DMS53 treated with DMSO at 0.1 percent for 48 hours (cell line): ENCODE results near the gene BRSK1.
"Not testable (repeated sequence)": the region's sequence is repeated elsewhere in the genome, so short reads cannot be mapped to it uniquely, and the experiment has no call there.

Experiments used
- DNase-seq: peaks from one replicate; lab custom pipeline; 2025; ENCODE audit not compliant: unreplicated experiment; lab: John Stamatoyannopoulos, UW

Gene BRSK1

DNA sequence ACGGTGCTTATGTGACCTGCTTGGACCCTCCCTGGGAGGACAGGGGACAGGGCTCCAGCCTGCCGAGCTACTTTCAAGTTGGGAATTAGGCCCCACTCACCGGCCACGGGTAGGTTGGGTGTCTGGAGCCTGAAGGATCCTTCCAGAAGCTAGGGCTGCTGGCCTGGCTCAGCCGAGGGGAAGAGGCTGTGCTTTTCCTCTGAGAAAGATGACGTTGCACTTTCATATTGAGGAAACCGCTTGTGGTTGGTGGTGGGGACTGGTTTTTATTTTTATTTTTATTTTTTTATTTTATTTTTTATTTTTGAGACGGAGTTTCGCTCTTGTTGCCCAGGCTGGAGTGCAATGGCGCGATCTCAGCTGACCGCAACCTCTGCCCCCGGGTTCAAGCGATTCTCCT, 41.4 kb downstream of the BRSK1 start, which contains the start of gene TMEM150B:
TSS of gene TMEM150B (minus strand) at position 170 of the 400 bp plus-strand sequence. CDS start 4,305 bp downstream, outside the sequence.
- DNase-seq, result no peak

DNA sequence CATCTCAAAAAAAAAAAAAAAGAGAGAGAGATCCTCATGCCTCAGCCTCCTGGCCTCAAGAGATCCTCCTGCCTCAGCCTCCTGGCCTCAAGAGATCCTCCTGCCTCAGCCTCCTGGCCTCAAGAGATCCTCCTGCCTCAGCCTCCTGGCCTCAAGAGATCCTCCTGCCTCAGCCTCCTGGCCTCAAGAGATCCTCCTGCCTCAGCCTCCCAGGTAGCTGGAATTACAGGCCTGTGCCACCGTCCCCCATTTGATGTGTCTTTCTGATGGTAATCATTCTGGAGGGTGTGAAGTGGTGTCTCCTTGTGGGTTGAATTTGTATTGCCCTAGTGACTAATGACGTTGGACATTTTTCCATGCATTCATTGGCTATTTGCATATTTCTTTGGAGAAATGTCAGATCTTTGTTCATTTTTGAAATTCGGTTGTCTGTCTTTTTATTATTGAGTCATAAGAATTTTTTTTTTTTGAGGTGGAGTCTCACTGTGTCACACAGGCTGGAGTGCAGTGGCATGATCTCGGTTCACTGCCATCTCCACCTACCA, 45.0 kb downstream of the BRSK1 start:
- DNase-seq, result not testable (repeated sequence)

DNA sequence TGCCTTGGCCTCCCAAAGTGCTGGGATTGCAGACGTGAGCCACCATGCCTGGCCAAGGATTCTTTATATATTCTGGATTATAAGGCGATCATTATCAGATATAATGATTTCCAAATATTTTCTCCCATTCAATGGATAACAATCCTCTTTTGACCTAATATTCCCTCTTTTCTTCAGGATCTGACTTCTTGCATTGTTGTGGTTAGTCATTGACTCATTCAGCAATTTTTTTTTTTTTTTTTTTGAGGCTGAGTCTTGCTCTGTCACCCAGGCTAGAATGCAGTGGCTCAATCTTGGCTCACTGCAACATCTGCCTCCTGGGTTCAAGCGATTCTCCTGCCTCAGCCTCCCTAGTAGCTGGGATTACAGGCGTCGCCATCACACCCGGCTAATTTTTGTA, 46.0 kb downstream of the BRSK1 start:
- DNase-seq, result not testable (repeated sequence)

DNA sequence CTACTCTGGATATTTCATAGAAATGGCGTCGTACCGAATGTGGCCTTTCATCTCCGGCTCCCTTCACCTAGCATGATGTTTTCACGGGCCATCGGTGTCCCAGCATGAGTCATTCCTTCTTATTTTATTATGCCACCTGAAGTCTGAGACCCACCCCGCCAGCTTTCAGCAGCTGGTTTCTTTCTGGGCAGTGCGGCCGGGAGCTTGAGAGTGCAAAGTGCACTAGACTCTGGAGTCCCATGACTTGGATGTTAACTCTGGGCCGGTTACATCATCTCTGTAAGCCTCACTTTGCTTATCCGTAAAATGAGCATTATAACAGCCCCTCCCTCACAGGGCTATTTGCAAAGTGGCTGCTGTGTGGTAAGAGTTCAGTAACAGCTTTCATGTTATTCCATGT, 50.1 kb downstream of the BRSK1 start:
- DNase-seq, result peak; percentile 79

DNA sequence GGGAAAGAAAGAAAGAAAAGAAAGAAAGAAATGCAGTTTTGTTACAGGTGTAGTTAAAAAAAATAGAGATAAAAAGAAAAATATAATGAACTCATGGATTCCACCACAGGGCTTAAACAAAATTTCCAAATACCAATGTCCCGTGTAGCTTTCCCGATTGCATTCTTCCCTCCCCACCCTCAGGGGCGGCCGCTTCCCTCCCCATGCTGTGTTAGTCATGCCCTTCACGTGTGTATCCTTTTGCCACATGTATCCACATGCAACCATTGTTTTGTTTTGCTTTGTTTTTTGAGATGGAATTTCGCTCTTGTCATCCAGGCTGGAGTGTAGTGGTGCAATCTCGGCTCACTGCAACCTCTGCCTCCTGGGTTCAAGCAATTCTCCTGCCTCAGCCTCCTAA, 52.3 kb downstream of the BRSK1 start:
- no peak for DNase-seq

DNA sequence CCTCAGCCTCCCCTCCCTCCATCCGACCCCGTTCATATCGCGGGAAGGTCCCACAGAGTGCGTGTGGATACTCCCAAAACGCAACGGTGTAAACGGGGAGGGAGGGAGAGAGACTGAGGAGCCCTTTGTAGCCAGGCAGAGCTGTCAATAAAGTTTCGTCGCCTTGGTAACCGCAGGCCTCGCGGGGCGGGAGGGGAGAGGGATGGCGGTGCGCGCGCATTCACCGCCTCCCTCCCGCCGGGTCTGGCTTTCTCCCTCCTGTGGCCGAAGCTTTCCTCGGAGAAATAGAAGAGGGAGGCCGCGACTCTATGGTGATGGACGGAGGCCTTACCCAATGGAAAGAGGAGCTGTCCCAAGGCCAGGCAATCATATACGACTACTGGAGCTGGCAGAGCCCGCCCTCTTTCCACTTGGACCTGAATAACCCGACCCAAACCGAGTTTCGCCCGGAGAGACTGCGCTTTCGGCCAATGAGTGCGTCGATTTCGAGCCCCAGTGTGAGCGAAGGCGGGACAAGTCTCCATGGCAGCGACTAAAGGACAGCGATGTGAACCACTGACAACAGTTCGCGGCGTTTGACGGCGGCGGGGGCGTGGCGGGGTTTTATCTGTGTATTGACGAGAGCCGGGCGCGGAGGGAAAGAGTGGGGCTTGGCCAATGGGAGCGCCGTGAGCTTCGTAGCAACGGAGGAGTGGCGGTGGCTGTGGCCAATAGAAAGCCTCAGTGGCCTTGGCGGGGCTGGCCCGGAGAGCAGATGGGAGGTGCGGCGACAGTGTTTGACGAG, 55.5 kb downstream of the BRSK1 start, which contains the start of gene KMT5C:
TSS of gene KMT5C (plus strand) at position 772 of the 784 bp plus-strand sequence. CDS start 2,061 bp downstream, outside the sequence.
- DNase-seq, result peak; percentile 100

DNA sequence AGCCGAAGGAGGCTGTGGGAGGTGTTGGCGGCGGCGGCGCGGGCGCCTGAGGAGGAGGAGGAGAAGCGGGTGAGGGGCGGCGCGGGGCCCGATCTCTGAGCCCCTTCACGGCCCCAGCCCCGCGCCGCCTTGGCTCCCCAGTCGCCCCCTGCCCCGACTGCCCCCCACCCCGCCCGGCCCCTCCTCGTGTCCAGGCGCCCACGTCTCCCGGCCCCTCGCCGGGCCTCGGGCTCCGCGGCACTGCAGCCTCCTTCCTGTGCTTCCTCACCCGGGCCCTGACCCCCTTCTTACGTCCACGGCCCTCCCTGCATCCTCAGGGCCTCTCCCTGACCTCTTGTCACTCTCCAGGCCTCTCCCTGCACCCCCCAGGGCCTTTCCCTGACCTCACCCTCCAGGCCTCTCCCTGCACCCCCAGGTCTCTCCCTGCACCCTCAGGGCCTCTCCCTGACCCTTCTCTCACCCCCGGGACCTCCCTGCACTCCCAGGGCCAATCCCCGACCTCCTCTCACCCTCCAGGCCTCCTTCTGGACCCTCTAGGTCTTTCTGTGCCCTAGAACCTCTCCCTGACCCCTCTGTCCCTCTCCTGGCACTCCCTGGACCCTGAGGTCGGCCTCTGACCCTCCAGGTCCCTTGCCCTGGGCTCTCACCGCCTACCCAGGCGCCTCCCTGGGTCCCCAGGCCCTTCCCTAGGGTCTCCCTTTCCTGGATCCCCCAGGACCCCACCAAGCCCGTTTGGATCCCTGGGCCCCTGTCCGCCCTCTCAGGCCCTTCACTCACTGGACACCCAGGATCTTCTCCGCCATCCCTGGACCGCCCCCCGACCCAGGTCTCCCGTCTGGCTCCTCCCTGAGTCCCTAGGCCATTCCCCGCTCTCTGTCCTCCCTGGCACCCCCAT, 56.3 kb downstream of the BRSK1 start:
- no peak for DNase-seq

DNA sequence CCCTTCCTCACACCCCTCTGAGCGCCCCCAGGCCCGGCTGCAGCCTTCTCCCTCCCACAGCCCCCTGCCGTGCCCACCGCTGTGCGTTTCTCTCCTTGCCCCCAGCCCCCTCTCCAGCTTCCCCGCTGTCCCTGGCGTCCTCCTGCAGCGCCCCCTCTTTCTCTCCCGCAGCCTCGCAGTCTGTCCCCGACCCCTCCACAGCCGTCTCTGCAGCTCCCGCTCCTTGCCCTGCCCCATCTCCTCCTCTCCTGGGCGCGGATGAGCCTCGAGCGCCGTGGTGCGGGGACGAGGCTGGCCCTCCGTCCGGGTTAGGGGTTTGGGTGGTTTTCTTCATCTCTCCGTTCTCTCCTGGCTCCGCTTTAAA, 57.0 kb downstream of the BRSK1 start:
- peak; percentile 31 for DNase-seq

DNA sequence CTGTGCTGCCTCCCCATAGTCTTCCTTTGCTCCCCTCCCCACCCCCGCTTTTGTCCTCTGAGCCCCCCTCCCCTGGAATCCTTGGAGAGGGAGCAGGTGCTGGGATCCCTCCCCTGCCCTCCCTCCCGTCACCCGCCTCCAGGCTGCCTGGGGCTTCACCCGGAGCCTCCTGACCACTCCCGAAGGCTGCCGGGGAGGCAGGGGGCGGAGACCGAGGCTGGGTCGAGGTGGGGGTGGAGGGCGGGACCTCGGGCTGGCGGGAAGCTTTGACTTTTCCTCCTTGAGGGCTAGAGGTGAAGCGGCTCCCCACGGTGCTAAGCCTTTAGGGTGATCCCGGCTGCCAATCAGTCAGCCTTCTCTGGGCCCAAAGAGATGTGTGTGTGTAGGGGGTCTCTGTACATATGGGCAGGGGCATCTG, 57.4 kb downstream of the BRSK1 start:
- DNase-seq, result peak; percentile 40

DNA sequence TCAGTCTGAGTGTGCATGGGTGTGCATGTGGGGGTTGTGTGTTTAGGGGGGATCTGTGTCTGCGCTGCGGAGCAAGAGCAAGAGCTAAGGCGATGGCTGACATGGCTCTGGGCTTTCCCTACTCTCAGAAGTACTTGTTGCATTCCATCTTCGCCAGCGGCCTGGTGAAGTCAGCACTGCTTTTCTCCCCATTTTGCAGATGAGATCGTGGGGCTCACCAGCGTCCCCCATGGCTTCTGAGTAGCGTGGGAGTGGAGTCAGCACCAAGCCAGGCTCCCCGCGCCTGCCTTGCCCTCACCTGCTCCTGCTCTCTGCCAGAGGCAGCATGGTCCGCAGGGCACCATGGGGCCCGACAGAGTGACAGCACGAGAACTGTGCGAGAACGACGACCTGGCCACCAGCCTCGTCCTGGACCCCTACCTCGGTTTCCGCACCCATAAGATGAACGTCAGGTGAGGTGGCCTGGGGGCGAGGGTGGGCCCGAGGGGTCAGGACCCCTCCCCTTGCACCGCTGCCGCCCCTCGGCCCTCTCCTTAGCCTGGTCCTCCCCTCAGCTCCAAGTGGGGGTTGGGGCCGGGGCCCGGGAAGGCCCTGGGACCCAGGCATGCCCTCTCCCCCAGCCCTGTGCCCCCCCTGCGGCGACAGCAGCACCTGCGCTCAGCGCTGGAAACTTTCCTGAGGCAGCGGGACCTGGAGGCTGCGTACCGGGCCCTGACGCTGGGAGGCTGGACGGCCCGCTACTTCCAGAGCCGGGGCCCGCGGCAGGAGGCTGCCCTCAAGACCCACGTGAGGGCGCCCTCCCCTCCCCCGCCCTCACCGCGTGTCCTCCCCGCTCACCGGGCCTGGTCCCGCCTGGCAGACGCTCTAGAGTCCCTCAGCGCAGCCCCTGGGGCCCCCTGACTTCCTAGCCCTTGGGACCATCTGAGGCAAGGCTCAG, 58.1 kb downstream of the BRSK1 start:
- no peak for DNase-seq

DNA sequence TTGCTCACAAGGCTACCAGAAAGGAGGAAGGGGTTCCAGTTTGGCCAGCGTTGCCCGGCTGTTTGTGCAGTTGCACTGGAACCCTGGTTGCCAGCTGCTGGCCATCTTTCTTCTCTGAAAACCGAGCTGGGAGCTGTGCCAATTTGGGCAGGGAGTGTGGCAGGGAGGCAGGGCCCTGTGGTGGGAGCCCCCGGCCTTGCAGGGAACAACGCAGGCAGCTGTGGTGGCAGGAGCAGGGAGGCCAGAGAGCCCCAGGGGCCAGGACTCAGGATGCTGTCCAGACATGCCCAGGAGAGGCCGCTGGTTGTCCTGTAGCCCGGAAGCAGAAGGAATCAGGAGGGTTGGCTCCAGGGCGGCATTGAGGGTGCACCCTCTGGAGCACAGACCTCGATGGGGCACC, 60.6 kb downstream of the BRSK1 start:
- no peak for DNase-seq

DNA sequence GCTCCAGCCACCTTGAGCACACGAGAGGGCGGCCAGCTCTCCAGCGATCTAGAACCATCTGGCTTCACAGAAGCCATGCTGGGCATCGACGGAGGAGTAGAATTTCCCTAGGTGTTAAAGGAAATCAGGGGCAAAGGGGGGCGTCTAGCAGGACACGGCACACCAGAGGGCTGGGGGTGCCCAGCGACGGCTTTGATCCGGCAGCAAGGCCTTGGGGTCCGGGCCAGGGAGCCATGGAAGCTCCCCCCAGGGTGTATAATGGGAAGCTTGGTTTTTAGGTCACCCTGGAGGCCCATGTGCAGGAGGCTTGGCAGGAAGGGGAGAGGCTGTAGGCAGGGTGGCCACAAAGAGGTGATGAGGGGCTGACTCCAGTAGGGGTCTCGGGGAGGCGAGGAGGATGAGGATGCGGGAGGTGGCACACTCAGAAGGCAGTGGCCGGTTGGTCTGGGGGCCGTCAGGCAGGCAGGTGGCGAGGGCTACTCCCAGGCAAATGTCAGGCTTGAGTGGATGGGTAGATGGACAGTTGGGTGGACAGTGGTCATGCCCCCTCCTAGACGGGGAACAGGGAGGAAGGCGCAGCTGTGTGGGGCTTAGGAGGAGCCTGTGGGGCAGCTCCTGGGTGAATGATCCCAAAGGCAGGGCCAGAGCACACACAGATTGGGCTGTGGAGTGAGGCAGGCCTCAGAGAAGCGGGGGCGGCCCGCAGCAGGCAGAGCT, 61.5 kb downstream of the BRSK1 start:
- no peak for DNase-seq

DNA sequence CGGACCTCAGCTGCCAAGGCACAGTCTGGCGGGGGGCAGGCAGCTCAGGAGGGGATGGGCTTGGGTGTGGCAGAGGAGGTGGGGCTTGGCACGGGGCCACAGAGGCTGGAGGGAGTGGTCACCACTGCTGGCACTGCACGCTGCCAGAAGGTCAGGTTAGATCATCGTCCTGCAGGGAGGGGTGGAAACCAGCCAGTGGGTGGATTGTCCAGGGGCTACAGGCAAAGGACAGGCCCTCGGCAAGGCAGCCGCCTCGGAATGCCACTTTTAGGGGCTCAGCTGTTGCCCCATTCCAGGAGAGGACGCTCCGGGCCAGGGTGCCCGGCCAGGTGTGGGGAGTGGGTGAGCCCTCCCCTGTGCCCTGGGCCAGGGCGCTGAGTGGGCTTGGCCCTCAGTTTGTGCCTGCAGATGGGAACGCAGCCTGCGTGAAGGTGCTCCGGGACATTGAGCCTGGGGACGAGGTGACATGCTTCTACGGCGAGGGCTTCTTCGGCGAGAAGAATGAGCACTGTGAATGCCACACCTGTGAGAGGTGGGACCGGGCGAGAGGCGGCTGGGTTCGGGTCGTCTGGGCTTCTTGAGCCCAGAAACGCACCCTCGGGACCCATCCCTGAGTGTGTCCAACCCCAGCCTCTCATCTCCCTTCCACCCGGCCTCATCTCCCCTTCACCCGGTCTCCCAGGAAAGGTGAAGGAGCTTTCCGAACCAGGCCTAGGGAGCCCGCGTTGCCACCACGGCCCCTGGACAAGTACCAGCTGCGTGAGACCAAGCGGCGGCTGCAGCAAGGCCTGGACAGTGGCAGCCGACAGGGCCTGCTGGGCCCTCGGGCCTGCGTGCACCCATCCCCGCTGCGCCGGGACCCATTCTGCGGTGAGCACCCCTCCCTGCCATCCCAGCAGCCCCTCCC, 62.3 kb downstream of the BRSK1 start:
- DNase-seq, result no peak

DNA sequence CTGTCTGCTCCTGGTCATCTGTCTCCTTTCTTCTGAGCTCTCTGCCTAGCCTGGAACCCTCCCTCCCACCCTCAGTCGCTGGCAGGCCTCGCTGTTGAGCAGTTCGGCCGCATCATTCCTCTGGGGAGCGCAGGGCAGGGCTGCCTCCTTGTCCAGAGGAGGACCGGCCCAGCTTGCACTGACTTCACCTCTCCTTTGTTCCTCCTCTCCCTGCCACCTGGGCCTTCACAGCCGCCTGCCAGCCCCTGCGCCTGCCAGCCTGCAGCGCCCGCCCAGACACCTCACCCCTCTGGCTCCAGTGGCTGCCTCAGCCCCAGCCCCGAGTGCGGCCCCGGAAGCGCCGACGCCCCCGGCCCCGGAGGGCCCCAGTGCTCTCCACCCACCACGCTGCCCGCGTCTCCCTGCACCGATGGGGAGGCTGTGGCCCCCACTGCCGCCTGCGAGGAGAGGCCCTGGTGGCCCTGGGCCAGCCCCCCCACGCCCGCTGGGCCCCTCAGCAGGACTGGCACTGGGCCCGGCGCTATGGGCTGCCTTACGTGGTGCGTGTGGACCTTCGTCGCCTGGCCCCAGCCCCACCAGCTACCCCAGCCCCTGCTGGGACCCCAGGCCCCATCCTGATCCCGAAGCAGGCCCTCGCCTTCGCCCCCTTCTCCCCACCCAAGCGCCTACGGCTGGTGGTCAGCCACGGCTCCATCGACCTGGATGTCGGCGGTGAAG, 63.1 kb downstream of the BRSK1 start:
- DNase-seq, result no peak

DNA sequence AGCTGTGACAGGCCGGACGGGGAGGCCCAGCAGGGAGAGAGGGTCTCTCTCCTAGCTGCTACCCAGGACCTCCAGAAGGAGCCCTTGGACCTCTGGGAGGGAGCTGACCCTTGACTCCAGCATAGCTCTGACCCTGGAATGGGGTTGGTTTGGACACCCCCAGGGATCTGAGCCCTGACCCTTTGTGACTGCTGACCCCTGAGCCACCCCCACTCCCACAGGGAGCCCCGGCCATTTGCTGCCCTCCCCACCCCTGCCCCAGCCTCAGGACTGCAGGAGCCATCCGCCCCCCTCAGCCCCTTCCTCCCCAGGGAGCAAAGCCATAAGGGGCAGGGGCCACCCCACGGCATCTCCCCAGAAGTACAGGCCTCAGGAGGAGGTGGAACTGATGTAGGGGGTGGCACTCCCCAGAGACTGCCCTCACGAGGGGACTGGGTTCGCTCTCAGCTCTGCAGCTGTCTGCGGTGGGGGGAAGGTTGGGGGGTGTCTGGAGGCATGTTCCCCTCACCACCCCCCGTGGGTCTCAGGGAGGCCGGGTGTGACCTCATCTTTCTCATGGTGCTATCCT, 63.7 kb downstream of the BRSK1 start:
- DNase-seq, result no peak

DNA sequence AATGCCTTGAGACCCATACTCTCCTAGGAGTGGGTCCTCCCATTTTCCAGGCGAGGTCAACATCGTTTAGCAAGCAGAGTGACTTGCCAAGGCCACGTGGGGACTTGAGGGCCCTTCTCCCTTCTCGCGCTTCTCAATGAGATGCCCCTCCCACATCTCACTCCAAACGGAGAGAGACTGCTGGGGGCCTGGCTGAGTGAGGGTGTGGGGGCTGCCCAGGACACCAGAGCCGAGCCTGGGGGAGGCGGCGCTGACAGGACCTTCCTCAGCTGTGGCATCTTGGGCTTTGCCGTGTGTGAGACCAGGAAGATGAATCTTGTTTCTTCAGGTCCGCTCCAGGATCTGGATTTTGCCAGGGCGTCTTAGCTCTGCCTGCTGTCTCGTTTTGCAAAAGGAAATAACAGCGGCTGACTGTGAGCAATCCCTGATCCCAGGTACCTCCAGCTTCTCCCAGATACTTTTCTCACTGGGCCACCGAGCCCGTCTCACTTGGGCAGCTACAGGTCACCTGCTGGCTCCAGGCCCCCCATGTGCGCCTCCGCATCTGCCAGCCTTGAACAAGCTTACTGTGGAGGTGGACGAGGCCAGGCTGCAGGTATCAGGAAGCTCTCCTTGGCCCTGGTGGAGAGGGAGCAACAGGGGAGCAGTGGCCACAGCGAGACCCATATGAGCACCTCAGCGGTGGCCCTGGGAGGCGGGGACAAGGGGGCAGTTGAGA, 64.7 kb downstream of the BRSK1 start:
- no peak for DNase-seq

DNA sequence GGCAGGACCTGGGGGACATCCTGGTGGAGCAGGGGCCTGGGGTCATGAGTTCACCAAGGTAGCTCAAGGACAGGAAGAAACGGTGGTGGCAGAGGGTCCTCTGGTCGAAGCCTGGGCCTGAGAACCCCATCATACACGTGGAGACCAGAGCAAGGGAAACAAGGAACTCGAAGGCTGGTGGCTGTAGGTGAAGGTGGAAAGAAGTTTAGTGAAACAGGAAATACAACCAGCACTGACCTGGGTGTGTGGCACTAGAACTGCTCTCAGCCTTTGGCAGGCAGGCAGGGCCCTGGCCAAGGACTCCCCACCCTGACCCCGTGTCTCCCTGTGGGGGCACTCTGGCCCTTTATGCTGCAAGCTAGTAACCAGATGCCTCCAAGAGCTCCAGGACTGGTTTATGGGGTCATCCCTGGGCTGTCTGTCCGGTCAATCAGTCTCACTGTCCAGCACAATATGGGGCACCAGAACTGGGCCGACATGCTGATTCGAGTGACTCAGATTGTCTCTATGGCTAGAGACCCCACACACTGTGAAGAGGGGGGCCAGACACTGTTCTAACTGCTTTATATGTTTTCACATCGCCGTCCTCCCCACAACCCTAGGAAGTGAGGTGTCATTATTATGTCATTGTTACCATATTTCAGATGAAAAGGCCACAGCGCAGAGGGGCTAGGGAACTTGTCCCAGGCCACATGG, 67.0 kb downstream of the BRSK1 start:
- DNase-seq, result no peak
